H9 (cell line): ENCODE measurements around the gene GLB1L2. TPM values are rescaled to one million over a fixed set of nuclear protein-coding genes. Genes with fewer than 3 reads are reported as not detected.

Source experiments
- DNase-seq: peaks from one replicate; pipeline ENCODE4 v3.0.0-alpha.2; 2017
- H2AFZ ChIP-seq: one replicate; pipeline ENCODE4 v1.6.1; 2013; ENCODE audit warnings: mild to moderate bottlenecking, low read length, control low read depth, moderate library complexity
- H2AK5ac ChIP-seq: 2 replicates; pipeline ENCODE4 v1.6.1; 2013; ENCODE audit warnings: low read length, control low read depth, mixed read lengths; ENCODE audit not compliant: insufficient read length
- H2BK120ac ChIP-seq: one replicate; pipeline ENCODE4 v1.6.1; 2013; ENCODE audit warnings: low read depth, mild to moderate bottlenecking, low read length, control low read depth, inconsistent platforms; ENCODE audit not compliant: poor library complexity, severe bottlenecking
- H2BK12ac ChIP-seq: 2 replicates; pipeline ENCODE4 v1.6.1; 2013; ENCODE audit warnings: low read length, control low read depth, mixed read lengths, low read depth; ENCODE audit not compliant: insufficient read length
- H2BK15ac ChIP-seq: 2 replicates; pipeline ENCODE4 v1.6.1; 2013; ENCODE audit warnings: low read depth, low read length, control low read depth
- H2BK20ac ChIP-seq: one replicate; pipeline ENCODE4 v1.6.1; 2013; ENCODE audit warnings: low read depth, mild to moderate bottlenecking, low read length, control low read depth, inconsistent platforms; ENCODE audit not compliant: poor library complexity, severe bottlenecking
- H2BK5ac ChIP-seq: 2 replicates; pipeline ENCODE4 v1.6.1; 2013; ENCODE audit warnings: low read length, control low read depth, mixed read lengths; ENCODE audit not compliant: insufficient read length
- H3K14ac ChIP-seq: 2 replicates; pipeline ENCODE4 v1.6.1; 2013; ENCODE audit warnings: low read length, control low read depth; ENCODE audit not compliant: insufficient read depth
- H3K18ac ChIP-seq: 2 replicates; pipeline ENCODE4 v1.6.1; 2013; ENCODE audit warnings: low read depth, mild to moderate bottlenecking, mixed read lengths, low read length, control low read depth; ENCODE audit not compliant: insufficient read length
- H3K23ac ChIP-seq: 2 replicates; pipeline ENCODE4 v1.6.1; 2013; ENCODE audit warnings: low read length, control low read depth, mixed read lengths, low read depth; ENCODE audit not compliant: insufficient read length
- H3K23me2 ChIP-seq: 2 replicates; pipeline ENCODE4 v1.6.1; 2013; ENCODE audit warnings: low read depth, mild to moderate bottlenecking, mixed read lengths, low read length, control low read depth; ENCODE audit not compliant: insufficient read length, poor library complexity, severe bottlenecking
- H3K27ac ChIP-seq: 2 replicates; pipeline ENCODE4 v1.5.1; 2013; ENCODE audit warnings: low read length, control low read depth, mixed read lengths, low read depth; ENCODE audit not compliant: insufficient read length
- H3K27me3 ChIP-seq: 2 replicates; pipeline ENCODE4 v1.6.1; 2013; ENCODE audit warnings: low read length, control low read depth, inconsistent platforms; ENCODE audit not compliant: insufficient read depth
- H3K4ac ChIP-seq: 2 replicates; pipeline ENCODE4 v1.6.1; 2013; ENCODE audit warnings: low read depth, mild to moderate bottlenecking, control low read depth, inconsistent platforms, low read length, moderate library complexity
- H3K4me1 ChIP-seq: 2 replicates; pipeline ENCODE4 v1.6.1; 2013; ENCODE audit warnings: low read length, control low read depth, inconsistent platforms; ENCODE audit not compliant: insufficient read depth
- H3K4me2 ChIP-seq: 2 replicates; pipeline ENCODE4 v1.6.1; 2013; ENCODE audit warnings: low read length, control low read depth, mixed read lengths; ENCODE audit not compliant: insufficient read length, insufficient read depth
- H3K56ac ChIP-seq: 2 replicates; pipeline ENCODE4 v1.6.1; 2013; ENCODE audit warnings: low read depth, mild to moderate bottlenecking, mixed read lengths, low read length, control low read depth; ENCODE audit not compliant: insufficient read length
- H3K79me1 ChIP-seq: 2 replicates; pipeline ENCODE4 v1.6.1; 2013; ENCODE audit warnings: low read depth, mild to moderate bottlenecking, moderate library complexity, low read length, control low read depth, inconsistent platforms; ENCODE audit not compliant: insufficient read depth, poor library complexity, severe bottlenecking
- H3K79me2 ChIP-seq: 2 replicates; pipeline ENCODE4 v1.6.1; 2013; ENCODE audit warnings: low read length, control low read depth, inconsistent platforms; ENCODE audit not compliant: insufficient read depth
- H3K9ac ChIP-seq: 2 replicates; pipeline ENCODE4 v1.6.1; 2013; ENCODE audit warnings: low read length, control low read depth, mixed read lengths; ENCODE audit not compliant: insufficient read length; ENCODE audit errors: extremely low read depth
- H3K9me3 ChIP-seq: one replicate; pipeline ENCODE4 v1.6.1; 2013; ENCODE audit warnings: low read depth, low read length, inconsistent platforms; ENCODE audit not compliant: control insufficient read depth
- H3T11ph ChIP-seq: one replicate; pipeline ENCODE4 v1.6.1; 2013; ENCODE audit warnings: mild to moderate bottlenecking, low read length, control low read depth, inconsistent platforms
- H4K20me1 ChIP-seq: one replicate; pipeline ENCODE4 v1.6.1; 2013; ENCODE audit not compliant: control insufficient read depth, insufficient read length, insufficient read depth
- H4K5ac ChIP-seq: 2 replicates; pipeline ENCODE4 v1.6.1; 2013; ENCODE audit warnings: low read depth, mild to moderate bottlenecking, mixed read lengths, low read length, control low read depth; ENCODE audit not compliant: insufficient read length
- H4K8ac ChIP-seq: replicated peaks from 2 replicates; pipeline ENCODE4 v1.6.1; 2013; ENCODE audit warnings: low read length, control low read depth, mixed read lengths, low read depth; ENCODE audit not compliant: insufficient read length
- H4K91ac ChIP-seq: 2 replicates; pipeline ENCODE4 v1.6.1; 2013; ENCODE audit warnings: low read depth, mild to moderate bottlenecking, moderate library complexity, mixed read lengths, low read length, control low read depth; ENCODE audit not compliant: insufficient read length
- H3K27ac Mint-ChIP-seq, 3 experiments: 2 replicates in 2 of 3; 3 replicates in 1 of 3; pipeline ENCODE4 v1.8.0; 2020 to 2021; ENCODE audit warnings: mixed read lengths in 3 of 3, mild to moderate bottlenecking in 1 of 3, moderate library complexity in 1 of 3
- H3K27me3 Mint-ChIP-seq: 2 replicates; pipeline ENCODE4 v1.8.0; 2021; ENCODE audit warnings: low read depth, mild to moderate bottlenecking, moderate library complexity, mixed read lengths
- H3K36me3 Mint-ChIP-seq, 3 experiments: 2 replicates in 2 of 3; 3 replicates in 1 of 3; pipeline ENCODE4 v1.8.0; 2020 to 2021; ENCODE audit warnings: low read depth in 3 of 3, mixed read lengths in 3 of 3; ENCODE audit not compliant: insufficient read depth in 1 of 3
- H3K4me1 Mint-ChIP-seq, 2 experiments: 2 replicates each; pipeline ENCODE4 v1.8.0; 2020; ENCODE audit warnings: mixed read lengths in 2 of 2
- H3K4me3 Mint-ChIP-seq, 2 experiments: 2 replicates in 1 of 2; 3 replicates in 1 of 2; pipeline ENCODE4 v1.8.0; 2020 to 2021; ENCODE audit warnings: mild to moderate bottlenecking in 2 of 2, mixed read lengths in 2 of 2, moderate library complexity in 1 of 2
- H3K9me3 Mint-ChIP-seq, 2 experiments: 2 replicates in 1 of 2; 3 replicates in 1 of 2; pipeline ENCODE4 v1.8.0; 2020; ENCODE audit warnings: mild to moderate bottlenecking in 2 of 2, mixed read lengths in 2 of 2, moderate library complexity in 1 of 2
- WGBS: extraction: QIAGEN DNeasy Blood & Tissue Kit; methylation state at CpG from one replicate; pipeline ENCODE4 v1.1.7; 2013; ENCODE audit warnings: missing lambda C conversion rate, low lambda C conversion rate, mixed read lengths; ENCODE audit not compliant: insufficient read length; ENCODE audit errors: extremely low coverage; 5-methylcytosine and 5-hydroxymethylcytosine counted together
- total RNA-seq: library from RNA; stranded (reverse); gene quantifications from 2 replicates; pipeline ENCODE4 v1.2.1, GENCODE V29; 2021
- TF ChIP-seq, protein P1 (sequence below): fragments of 200-600 bp; sonication (generic); conservative IDR thresholded peaks from 3 replicates; pipeline ENCODE4 v1.8.0; 2021; ENCODE audit warnings: antibody characterized with exemption, mild to moderate bottlenecking

Gene GLB1L2
- total RNA-seq, 1 experiment from 2014 or later, result 2.4 TPM

DNA sequence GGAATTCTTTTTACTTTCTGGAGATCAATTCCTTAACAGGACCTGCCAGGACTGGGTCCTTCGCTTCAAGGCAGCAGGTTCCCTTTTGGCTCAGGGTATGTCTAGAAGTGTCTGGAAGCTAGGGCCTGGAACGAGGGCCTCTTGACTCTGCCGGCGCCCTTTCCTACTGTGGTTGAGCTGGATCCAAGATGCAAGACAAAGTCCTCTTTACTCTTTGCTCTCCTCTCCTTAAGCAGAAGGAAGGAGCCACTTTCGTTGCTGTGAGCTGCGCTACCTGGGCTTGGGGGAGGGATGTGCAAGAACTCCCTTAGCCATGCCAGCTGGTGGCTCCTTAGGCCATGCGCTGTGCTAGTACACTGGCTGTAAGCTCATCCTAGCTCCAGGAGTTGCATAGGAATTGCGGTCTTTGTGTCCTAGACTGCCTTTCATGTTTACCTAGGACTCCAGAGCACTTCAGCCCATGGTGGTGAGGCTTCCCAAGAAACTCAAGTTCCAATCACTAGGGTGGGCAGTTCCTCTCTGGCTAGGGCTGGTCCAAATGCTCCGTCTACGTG lies 18.1 kb downstream of the GLB1L2 start:
- H3K4me1 ChIP-seq, result peaks cover 7% of the 10 kb centered on the region; the same call in 1 of the 2 replicates

More for the DNA sequence above, 18.1 kb downstream of the GLB1L2 start:
- Histone ChIP-seq H4K20me1 (no peaks in the 10 kb centered on the region), H3K9ac (no peak overlapping the region), H3K56ac (no peak overlapping the region), H2AK5ac (no peak overlapping the region), H3T11ph (no peak overlapping the region), H3K79me2 (no peaks in the 10 kb centered on the region), H3K4me2 (no peak overlapping the region), H3K79me1 (no peaks in the 10 kb centered on the region), H2AFZ (no peak overlapping the region), H2BK5ac (no peak overlapping the region), H4K5ac (no peak overlapping the region), H2BK120ac (no peak overlapping the region), H3K14ac (no peak overlapping the region), H4K91ac (no peak overlapping the region), H2BK20ac (no peak overlapping the region), H3K23me2 (no peaks in the 10 kb centered on the region), H3K27ac (no peak overlapping the region), H3K9me3 (no peaks in the 10 kb centered on the region), H2BK12ac (no peak overlapping the region), H3K23ac (no peak overlapping the region), H2BK15ac (no peak overlapping the region), H4K8ac (no peak overlapping the region), H3K18ac (no peak overlapping the region), H3K4ac (no peak overlapping the region), H3K27me3 (no peaks in the 10 kb centered on the region)
- H3K36me3 Mint-ChIP-seq, result no peaks in the 10 kb centered on the region; a peak in 1 of 7 replicates
- peak; percentile 30 for DNase-seq
- no peak overlapping the region for H3K4me3 Mint-ChIP-seq
- peaks cover 11 to 12% of the 10 kb centered on the region in 2 experiments for H3K4me1 Mint-ChIP-seq
- H3K27me3 Mint-ChIP-seq, result peaks cover 7% of the 10 kb centered on the region; the same call in 1 of the 2 replicates
- H3K9me3 Mint-ChIP-seq, result peaks cover 5 to 6% of the 10 kb centered on the region in 2 experiments; a peak in 3 of 5 replicates
- no peak overlapping the region for H3K27ac Mint-ChIP-seq
- WGBS, result no CpG with 5 or more reads among the region's 10 CpGs
- TF ChIP-seq, protein P1, sequence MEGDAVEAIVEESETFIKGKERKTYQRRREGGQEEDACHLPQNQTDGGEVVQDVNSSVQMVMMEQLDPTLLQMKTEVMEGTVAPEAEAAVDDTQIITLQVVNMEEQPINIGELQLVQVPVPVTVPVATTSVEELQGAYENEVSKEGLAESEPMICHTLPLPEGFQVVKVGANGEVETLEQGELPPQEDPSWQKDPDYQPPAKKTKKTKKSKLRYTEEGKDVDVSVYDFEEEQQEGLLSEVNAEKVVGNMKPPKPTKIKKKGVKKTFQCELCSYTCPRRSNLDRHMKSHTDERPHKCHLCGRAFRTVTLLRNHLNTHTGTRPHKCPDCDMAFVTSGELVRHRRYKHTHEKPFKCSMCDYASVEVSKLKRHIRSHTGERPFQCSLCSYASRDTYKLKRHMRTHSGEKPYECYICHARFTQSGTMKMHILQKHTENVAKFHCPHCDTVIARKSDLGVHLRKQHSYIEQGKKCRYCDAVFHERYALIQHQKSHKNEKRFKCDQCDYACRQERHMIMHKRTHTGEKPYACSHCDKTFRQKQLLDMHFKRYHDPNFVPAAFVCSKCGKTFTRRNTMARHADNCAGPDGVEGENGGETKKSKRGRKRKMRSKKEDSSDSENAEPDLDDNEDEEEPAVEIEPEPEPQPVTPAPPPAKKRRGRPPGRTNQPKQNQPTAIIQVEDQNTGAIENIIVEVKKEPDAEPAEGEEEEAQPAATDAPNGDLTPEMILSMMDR, result no peak
